ENCODE data around the gene MICAL3.
"Not testable (repeated sequence)": the region's sequence is repeated elsewhere in the genome, so short reads cannot be mapped to it uniquely, and the experiment has no call there.

Gene MICAL3

GRCh38 chr22:18029686-18030267 is 5.4 kb upstream of the MICAL3 start:
- DNase-seq = no peak

- no peak for DNase-seq
These were observed 4.6 kb upstream of the MICAL3 start for GRCh38 chr22:18028817-18029527.

GRCh38 chr22:18025898-18026297 is 1.5 kb upstream of the MICAL3 start:
- not testable (repeated sequence) for DNase-seq

GRCh38 chr22:18024956-18025720 is 777 bp upstream of the MICAL3 start:
- no peak for DNase-seq

GRCh38 chr22:18023509-18024275 is 669 bp downstream of the MICAL3 start:
- peak; percentile 87 for DNase-seq

- no peak for DNase-seq
These were observed 1.5 kb downstream of the MICAL3 start for GRCh38 chr22:18022876-18023275.

GRCh38 chr22:18021431-18021830 is 2.9 kb downstream of the MICAL3 start:
- no peak for DNase-seq

GRCh38 chr22:18020743-18021142 is 3.6 kb downstream of the MICAL3 start:
- not testable (repeated sequence) for DNase-seq

GRCh38 chr22:18013947-18014346 is 10.4 kb downstream of the MICAL3 start:
- DNase-seq = no peak

- DNase-seq = no peak
These were observed 10.9 kb downstream of the MICAL3 start for GRCh38 chr22:18013436-18013835.

- no peak for DNase-seq
These were observed 11.8 kb downstream of the MICAL3 start for GRCh38 chr22:18012531-18012930.

- DNase-seq = no peak
These were observed 14.1 kb downstream of the MICAL3 start for GRCh38 chr22:18010266-18010665.

GRCh38 chr22:18008136-18008535 is 16.2 kb downstream of the MICAL3 start:
- DNase-seq = no peak

- DNase-seq = no peak
These were observed 19.0 kb downstream of the MICAL3 start for GRCh38 chr22:18005201-18005926.

- DNase-seq = not testable (repeated sequence)
These were observed 22.5 kb downstream of the MICAL3 start for GRCh38 chr22:18001894-18002315.

GRCh38 chr22:18001040-18001893 is 23.1 kb downstream of the MICAL3 start:
- peak; percentile 93 for DNase-seq

GRCh38 chr22:18000441-18001039 is 23.8 kb downstream of the MICAL3 start:
- peak; percentile 43 for DNase-seq

GRCh38 chr22:17999851-18000250 is 24.5 kb downstream of the MICAL3 start:
- no peak for DNase-seq

- DNase-seq = no peak
These were observed 25.4 kb downstream of the MICAL3 start for GRCh38 chr22:17998913-17999312.

- DNase-seq = no peak
These were observed 26.9 kb downstream of the MICAL3 start for GRCh38 chr22:17997456-17997855.

GRCh38 chr22:17995256-17995655 is 29.1 kb downstream of the MICAL3 start:
- not testable (repeated sequence) for DNase-seq
